ENCODE measurements around the gene TMEM9.

TMEM9 gene

DNA sequence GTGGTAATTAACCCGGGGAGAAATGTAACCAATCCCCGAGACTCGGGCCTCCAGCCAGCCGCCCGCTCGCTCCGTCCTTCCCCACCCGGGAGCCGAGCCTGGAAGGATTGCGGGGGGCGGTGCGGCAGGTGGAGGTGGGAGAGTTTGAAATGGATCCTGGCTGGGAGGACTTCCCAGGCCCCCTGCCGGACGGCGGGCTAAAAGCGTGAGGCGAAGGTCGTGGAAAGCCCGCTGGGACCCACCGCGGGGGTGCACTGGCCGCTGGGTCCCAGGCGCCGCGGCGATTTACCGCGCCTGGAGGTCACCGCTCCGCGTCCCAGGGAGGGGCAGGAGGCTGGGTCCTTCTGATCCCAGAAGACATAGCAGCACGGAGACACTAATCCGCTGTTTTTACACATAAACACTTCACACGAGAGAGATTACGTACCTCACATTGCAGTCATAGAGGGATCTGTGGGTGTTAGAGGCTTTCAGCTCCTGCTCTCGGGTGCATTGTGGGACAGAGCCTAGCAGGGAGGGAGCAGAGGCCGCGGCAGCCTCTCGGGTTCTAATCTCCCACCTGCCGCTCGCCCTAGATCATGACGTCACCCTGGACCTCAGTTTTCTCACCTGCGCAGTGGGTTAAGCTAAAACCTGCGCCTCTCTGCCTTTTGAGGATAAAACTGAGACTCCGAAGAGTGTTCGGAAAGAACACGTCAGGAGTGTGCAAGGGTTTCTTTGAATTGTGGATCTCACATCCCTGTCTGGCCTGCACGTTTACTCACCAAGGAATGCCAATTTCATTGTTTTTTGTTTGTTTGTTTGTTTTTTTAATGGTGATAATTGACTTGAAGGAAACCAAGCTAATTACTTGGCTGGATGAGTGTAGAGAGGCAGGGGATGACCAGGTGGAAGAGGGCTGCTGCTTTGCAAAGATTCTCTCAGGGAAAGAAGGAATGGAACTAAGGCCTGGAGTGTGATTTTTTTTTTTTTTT, 17.1 kb upstream of the TMEM9 start (continued):
- TF ChIP-seq, protein P1, sequence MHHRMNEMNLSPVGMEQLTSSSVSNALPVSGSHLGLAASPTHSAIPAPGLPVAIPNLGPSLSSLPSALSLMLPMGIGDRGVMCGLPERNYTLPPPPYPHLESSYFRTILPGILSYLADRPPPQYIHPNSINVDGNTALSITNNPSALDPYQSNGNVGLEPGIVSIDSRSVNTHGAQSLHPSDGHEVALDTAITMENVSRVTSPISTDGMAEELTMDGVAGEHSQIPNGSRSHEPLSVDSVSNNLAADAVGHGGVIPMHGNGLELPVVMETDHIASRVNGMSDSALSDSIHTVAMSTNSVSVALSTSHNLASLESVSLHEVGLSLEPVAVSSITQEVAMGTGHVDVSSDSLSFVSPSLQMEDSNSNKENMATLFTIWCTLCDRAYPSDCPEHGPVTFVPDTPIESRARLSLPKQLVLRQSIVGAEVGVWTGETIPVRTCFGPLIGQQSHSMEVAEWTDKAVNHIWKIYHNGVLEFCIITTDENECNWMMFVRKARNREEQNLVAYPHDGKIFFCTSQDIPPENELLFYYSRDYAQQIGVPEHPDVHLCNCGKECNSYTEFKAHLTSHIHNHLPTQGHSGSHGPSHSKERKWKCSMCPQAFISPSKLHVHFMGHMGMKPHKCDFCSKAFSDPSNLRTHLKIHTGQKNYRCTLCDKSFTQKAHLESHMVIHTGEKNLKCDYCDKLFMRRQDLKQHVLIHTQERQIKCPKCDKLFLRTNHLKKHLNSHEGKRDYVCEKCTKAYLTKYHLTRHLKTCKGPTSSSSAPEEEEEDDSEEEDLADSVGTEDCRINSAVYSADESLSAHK (tag by site-specific recombination; IDR thresholded peaks at IDR 0.05) = no peak
- TF ChIP-seq ZFP41 (tag by site-specific recombination; IDR thresholded peaks at IDR 0.05; ENCODE audit: borderline replicate concordance) (no peak), ZNF837 (tag by site-specific recombination; IDR thresholded peaks at IDR 0.05) (no peak), ZNF544 (tag by site-specific recombination; IDR thresholded peaks at IDR 0.05) (no peak), ZBTB7A (tag by site-specific recombination; IDR thresholded peaks at IDR 0.05; ENCODE audit: low read depth) (0 out of 2 replicates have a peak, but pooled peaks have one; percentile 26), WT1 (tag by site-specific recombination; IDR thresholded peaks at IDR 0.05) (peak; percentile 31), OVOL3 (tag by site-specific recombination; IDR thresholded peaks at IDR 0.05) (no peak), ZNF394 (tag by site-specific recombination; IDR thresholded peaks at IDR 0.05; ENCODE audit: borderline replicate concordance) (no peak), ZNF747 (tag by site-specific recombination; IDR thresholded peaks at IDR 0.05) (no peak), ZNF768 (tag by site-specific recombination; IDR thresholded peaks at IDR 0.05) (peak; percentile 12; the same call in 1 of the 2 replicates), ZNF560 (tag by site-specific recombination; IDR thresholded peaks at IDR 0.05; ENCODE audit: borderline replicate concordance) (no peak), ZNF76 (tag by site-specific recombination; IDR thresholded peaks at IDR 0.05; ENCODE audit: borderline replicate concordance, low read depth) (peak; percentile 95), ZNF221 (tag by site-specific recombination; IDR thresholded peaks at IDR 0.05; ENCODE audit: borderline replicate concordance) (no peak), KLF1 (tag by site-specific recombination; IDR thresholded peaks at IDR 0.05) (peak; percentile 36), ZNF48 (tag by site-specific recombination; IDR thresholded peaks at IDR 0.05) (no peak), ZNF416 (tag by site-specific recombination; IDR thresholded peaks at IDR 0.05) (no peak), ZIC2 (tag by site-specific recombination; IDR thresholded peaks at IDR 0.05) (peak; percentile 98)
- TF ChIP-seq, protein P2, sequence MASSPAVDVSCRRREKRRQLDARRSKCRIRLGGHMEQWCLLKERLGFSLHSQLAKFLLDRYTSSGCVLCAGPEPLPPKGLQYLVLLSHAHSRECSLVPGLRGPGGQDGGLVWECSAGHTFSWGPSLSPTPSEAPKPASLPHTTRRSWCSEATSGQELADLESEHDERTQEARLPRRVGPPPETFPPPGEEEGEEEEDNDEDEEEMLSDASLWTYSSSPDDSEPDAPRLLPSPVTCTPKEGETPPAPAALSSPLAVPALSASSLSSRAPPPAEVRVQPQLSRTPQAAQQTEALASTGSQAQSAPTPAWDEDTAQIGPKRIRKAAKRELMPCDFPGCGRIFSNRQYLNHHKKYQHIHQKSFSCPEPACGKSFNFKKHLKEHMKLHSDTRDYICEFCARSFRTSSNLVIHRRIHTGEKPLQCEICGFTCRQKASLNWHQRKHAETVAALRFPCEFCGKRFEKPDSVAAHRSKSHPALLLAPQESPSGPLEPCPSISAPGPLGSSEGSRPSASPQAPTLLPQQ (tag by site-specific recombination; IDR thresholded peaks at IDR 0.05) = peak; percentile 99
- TF ChIP-seq, protein P3, sequence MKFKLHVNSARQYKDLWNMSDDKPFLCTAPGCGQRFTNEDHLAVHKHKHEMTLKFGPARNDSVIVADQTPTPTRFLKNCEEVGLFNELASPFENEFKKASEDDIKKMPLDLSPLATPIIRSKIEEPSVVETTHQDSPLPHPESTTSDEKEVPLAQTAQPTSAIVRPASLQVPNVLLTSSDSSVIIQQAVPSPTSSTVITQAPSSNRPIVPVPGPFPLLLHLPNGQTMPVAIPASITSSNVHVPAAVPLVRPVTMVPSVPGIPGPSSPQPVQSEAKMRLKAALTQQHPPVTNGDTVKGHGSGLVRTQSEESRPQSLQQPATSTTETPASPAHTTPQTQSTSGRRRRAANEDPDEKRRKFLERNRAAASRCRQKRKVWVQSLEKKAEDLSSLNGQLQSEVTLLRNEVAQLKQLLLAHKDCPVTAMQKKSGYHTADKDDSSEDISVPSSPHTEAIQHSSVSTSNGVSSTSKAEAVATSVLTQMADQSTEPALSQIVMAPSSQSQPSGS (tag by site-specific recombination; IDR thresholded peaks at IDR 0.05; ENCODE audit: low read depth) = peak; percentile 99
- TF ChIP-seq, protein P4, sequence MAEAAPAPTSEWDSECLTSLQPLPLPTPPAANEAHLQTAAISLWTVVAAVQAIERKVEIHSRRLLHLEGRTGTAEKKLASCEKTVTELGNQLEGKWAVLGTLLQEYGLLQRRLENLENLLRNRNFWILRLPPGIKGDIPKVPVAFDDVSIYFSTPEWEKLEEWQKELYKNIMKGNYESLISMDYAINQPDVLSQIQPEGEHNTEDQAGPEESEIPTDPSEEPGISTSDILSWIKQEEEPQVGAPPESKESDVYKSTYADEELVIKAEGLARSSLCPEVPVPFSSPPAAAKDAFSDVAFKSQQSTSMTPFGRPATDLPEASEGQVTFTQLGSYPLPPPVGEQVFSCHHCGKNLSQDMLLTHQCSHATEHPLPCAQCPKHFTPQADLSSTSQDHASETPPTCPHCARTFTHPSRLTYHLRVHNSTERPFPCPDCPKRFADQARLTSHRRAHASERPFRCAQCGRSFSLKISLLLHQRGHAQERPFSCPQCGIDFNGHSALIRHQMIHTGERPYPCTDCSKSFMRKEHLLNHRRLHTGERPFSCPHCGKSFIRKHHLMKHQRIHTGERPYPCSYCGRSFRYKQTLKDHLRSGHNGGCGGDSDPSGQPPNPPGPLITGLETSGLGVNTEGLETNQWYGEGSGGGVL (tag by site-specific recombination; IDR thresholded peaks at IDR 0.05) = peak; percentile 69
- TF ChIP-seq, protein P5, sequence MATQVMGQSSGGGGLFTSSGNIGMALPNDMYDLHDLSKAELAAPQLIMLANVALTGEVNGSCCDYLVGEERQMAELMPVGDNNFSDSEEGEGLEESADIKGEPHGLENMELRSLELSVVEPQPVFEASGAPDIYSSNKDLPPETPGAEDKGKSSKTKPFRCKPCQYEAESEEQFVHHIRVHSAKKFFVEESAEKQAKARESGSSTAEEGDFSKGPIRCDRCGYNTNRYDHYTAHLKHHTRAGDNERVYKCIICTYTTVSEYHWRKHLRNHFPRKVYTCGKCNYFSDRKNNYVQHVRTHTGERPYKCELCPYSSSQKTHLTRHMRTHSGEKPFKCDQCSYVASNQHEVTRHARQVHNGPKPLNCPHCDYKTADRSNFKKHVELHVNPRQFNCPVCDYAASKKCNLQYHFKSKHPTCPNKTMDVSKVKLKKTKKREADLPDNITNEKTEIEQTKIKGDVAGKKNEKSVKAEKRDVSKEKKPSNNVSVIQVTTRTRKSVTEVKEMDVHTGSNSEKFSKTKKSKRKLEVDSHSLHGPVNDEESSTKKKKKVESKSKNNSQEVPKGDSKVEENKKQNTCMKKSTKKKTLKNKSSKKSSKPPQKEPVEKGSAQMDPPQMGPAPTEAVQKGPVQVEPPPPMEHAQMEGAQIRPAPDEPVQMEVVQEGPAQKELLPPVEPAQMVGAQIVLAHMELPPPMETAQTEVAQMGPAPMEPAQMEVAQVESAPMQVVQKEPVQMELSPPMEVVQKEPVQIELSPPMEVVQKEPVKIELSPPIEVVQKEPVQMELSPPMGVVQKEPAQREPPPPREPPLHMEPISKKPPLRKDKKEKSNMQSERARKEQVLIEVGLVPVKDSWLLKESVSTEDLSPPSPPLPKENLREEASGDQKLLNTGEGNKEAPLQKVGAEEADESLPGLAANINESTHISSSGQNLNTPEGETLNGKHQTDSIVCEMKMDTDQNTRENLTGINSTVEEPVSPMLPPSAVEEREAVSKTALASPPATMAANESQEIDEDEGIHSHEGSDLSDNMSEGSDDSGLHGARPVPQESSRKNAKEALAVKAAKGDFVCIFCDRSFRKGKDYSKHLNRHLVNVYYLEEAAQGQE (tag by site-specific recombination; IDR thresholded peaks at IDR 0.05) = 0 out of 2 replicates have a peak, but pooled peaks have one; percentile 6
- TF ChIP-seq, protein P6, sequence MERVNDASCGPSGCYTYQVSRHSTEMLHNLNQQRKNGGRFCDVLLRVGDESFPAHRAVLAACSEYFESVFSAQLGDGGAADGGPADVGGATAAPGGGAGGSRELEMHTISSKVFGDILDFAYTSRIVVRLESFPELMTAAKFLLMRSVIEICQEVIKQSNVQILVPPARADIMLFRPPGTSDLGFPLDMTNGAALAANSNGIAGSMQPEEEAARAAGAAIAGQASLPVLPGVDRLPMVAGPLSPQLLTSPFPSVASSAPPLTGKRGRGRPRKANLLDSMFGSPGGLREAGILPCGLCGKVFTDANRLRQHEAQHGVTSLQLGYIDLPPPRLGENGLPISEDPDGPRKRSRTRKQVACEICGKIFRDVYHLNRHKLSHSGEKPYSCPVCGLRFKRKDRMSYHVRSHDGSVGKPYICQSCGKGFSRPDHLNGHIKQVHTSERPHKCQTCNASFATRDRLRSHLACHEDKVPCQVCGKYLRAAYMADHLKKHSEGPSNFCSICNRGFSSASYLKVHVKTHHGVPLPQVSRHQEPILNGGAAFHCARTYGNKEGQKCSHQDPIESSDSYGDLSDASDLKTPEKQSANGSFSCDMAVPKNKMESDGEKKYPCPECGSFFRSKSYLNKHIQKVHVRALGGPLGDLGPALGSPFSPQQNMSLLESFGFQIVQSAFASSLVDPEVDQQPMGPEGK (tag by site-specific recombination; IDR thresholded peaks at IDR 0.05) = peak; percentile 92
- TF ChIP-seq, protein P7, sequence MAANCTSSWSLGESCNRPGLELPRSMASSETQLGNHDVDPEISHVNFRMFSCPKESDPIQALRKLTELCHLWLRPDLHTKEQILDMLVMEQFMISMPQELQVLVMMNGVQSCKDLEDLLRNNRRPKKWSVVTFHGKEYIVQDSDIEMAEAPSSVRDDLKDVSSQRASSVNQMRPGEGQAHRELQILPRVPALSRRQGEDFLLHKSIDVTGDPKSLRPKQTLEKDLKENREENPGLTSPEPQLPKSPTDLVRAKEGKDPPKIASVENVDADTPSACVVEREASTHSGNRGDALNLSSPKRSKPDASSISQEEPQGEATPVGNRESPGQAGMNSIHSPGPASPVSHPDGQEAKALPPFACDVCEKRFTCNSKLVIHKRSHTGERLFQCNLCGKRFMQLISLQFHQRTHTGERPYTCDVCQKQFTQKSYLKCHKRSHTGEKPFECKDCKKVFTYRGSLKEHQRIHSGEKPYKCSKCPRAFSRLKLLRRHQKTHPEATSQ (tag by site-specific recombination; IDR thresholded peaks at IDR 0.05) = no peak

Measured in HEK293 (cell line).